ENCODE measurements around the gene PROP1. TPM values are rescaled to one million over a fixed set of nuclear protein-coding genes. Genes with fewer than 3 reads are reported as not detected.
"Not testable (repeated sequence)": the region's sequence is repeated elsewhere in the genome, so short reads cannot be mapped to it uniquely, and the experiment has no call there.

Gene PROP1
- not detected for polyA plus RNA-seq (2013, experiment 1 of 2)
- not detected for polyA plus RNA-seq (2013, experiment 2 of 2)

DNA sequence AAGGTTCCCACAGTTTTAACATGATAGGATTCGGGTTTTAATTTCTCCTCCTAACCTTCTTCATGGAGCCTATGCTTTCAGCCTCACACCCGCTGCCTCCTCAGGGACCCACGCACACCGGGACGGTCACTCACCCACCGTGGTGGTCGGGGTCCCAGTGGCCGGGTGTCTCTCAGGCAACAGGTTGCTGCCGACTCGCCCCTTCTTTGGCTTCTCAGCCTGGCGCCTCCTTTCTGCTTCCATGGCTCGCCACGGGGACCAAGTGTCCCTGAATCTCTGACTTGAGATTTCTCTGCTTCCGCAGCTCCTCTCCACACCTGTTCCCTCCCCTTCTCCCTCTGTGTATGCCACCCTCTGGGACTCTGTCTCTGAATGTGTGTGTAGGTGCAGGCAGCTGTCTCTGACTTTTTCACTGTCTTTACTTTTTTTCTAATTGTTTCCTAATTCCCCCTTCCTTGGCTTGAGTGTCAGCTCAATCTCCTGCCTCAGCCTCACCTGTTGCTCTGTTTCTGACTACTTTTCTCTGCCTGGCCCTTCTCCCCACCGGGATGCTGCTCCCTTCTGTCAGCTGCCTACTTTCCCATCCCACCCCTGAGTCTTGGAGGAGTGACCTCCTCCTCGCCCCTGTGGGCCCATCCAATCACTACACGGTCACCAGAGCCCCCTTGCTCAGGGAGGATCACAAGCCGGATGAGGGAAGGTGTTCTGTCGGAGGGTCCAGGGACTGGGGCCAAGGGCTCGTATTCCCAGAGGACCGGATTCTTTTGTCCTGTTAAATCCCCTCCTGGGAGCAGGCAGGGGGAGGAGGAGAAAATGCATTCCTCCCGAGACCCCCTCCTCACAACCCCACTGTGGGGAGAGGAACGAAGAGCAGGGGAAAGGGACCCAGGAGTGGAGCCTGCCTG, at the start of gene PROP1:
Gene PROP1, minus strand, starts transcription at position 552 of the 905 bp plus-strand sequence. Its CDS starts 309 bp downstream, at position 243.
- Histone ChIP-seq H3K4me1 (ENCODE audit: insufficient read depth, low read length) (peaks cover 7% of the 10 kb centered on the region; the same call in 1 of the 2 replicates), H3K27me3 (ENCODE audit: insufficient read depth, low read length) (no peaks in the 10 kb centered on the region), H3K9me3 (ENCODE audit: insufficient read depth, low read depth, low read length) (no peaks in the 10 kb centered on the region)

GRCh38 chr5:178019379-178020030, 23.5 kb upstream of the PROP1 start:
- not testable (repeated sequence) for H3K36me3 ChIP-seq (ENCODE audit: insufficient read depth, low read length); H3K27me3 ChIP-seq (ENCODE audit: insufficient read depth, low read length); H3K4me1 ChIP-seq (ENCODE audit: insufficient read depth, low read length); H3K4me3 ChIP-seq (ENCODE audit: low read length); H3K27ac ChIP-seq (ENCODE audit: low read depth, low read length); H3K9ac ChIP-seq (ENCODE audit: low read depth, low read length); H3K9me3 ChIP-seq (ENCODE audit: insufficient read depth, low read depth, low read length)
- 97% methylated on average over 3 of the region's 11 CpGs for WGBS

More for the DNA sequence above, at the start of gene PROP1:
- Histone ChIP-seq H3K27ac (ENCODE audit: low read depth, low read length) (no peak within 1 kb of the TSS), H3K4me3 (ENCODE audit: low read length) (no peak within 1 kb of the TSS), H3K9ac (ENCODE audit: low read depth, low read length) (no peak within 1 kb of the TSS), H3K36me3 (ENCODE audit: insufficient read depth, low read length) (no peaks in the 10 kb centered on the region)
- WGBS: 76% methylated on average over 20 of the region's 23 CpGs

GRCh38 chr5:178012758-178013157, 16.7 kb upstream of the PROP1 start:
- WGBS: 96% methylated on average over 2 of the region's 2 CpGs

DNA sequence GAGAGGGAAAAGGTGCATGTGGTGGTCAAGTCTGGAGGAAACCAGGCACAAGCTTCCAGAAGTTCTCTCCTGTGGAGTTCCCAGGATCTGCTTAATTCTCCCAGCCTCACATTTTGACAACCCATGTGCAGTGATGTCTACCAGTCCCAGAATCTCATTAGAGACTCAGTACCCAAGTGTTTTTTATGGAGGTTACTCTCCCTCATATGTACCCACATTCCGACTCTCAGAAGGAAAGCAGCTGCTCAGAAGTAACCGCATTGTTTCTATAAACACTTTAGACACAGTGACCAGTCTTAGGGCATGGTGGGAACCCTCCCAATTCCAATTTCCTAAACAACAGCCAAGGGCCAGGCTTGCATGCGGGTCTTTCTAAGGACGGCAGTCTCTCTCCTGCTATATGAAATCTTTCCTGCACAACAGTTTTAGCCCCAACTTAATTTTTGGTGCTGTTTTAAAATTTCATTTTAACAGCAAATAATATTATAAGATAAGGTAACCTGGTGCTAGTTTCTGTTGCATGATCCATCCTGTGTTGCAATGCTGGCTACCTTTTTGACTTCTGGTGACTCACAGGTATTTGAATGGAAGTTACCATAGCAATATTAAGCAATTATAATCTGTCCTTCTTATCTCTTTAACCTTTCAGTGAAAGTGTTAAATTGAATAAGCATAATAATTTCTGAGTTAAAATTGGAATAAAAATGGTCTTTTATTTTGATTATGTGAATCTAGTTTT, 15.9 kb upstream of the PROP1 start:
- H3K36me3 ChIP-seq (ENCODE audit: insufficient read depth, low read length); H3K4me3 ChIP-seq (ENCODE audit: low read length); H3K4me1 ChIP-seq (ENCODE audit: insufficient read depth, low read length); H3K27ac ChIP-seq (ENCODE audit: low read depth, low read length); H3K27me3 ChIP-seq (ENCODE audit: insufficient read depth, low read length); H3K9ac ChIP-seq (ENCODE audit: low read depth, low read length); H3K9me3 ChIP-seq (ENCODE audit: insufficient read depth, low read depth, low read length): not testable (repeated sequence)
- 100% methylated on average over 1 of the region's 4 CpGs for WGBS

More at GRCh38 chr5:178012758-178013157, 16.7 kb upstream of the PROP1 start:
- H3K9ac ChIP-seq (ENCODE audit: low read depth, low read length); H3K4me3 ChIP-seq (ENCODE audit: low read length); H3K9me3 ChIP-seq (ENCODE audit: insufficient read depth, low read depth, low read length); H3K36me3 ChIP-seq (ENCODE audit: insufficient read depth, low read length); H3K4me1 ChIP-seq (ENCODE audit: insufficient read depth, low read length); H3K27me3 ChIP-seq (ENCODE audit: insufficient read depth, low read length); H3K27ac ChIP-seq (ENCODE audit: low read depth, low read length): not testable (repeated sequence)

DNA sequence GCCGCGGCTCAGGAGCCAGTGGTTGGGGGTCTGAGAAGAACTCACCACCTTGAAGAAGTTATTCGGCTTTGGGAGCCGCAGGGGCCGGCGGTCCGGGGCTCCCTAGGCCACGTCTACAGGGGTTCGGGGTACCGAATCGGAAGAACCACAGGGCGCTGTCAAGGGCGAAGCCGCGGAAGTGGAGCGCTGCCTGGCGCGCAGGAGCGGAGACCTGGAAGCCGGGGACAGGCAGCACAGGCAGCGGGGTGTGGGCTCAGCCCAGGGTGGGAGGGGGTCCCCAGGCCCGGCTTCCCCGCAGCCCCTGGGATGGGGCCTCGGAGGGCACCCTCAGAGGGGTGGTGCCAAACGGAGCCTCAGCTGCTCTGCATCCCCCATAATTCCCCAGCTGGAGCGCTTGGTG, 11.2 kb upstream of the PROP1 start:
- H3K36me3 ChIP-seq (ENCODE audit: insufficient read depth, low read length); H3K4me3 ChIP-seq (ENCODE audit: low read length); H3K27ac ChIP-seq (ENCODE audit: low read depth, low read length); H3K9me3 ChIP-seq (ENCODE audit: insufficient read depth, low read depth, low read length); H3K27me3 ChIP-seq (ENCODE audit: insufficient read depth, low read length); H3K9ac ChIP-seq (ENCODE audit: low read depth, low read length); H3K4me1 ChIP-seq (ENCODE audit: insufficient read depth, low read length): not testable (repeated sequence)
- 94% methylated on average over 17 of the region's 26 CpGs for WGBS

DNA sequence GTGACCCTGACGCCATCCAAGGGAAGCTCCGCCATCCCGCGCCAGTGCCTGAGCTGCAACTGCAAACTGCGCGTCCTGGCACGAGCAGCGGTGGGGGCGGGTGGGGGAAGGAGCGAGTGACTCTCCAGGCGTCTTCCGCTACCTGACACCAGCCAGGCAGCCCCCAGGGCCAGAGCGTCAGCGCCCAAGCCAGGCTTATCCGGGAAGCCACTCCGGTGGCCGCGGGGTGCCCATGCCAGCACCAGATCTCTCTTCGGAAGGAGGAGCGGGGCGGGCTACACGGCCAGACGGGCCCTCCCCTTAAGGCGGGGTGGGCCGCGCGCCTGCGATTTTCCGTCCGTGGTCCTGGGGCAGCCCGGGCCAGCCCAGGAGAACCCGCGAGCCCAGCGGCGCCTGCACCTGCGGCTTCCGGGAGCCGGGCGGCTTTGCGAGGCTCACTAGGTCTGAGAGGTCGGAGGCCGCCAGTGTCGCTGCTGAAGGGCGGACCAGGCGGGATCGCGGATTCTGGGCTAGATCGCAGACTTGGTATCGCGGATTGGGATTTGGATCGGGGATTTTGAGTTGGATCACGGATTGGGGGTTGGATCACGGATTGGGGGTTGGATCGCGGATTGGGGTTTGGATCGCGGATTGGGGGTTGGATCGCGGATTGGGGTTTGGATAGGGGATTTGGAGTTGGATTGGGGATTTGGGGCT, 10.6 kb upstream of the PROP1 start:
- not testable (repeated sequence) for H3K4me3 ChIP-seq (ENCODE audit: low read length); H3K4me1 ChIP-seq (ENCODE audit: insufficient read depth, low read length); H3K9me3 ChIP-seq (ENCODE audit: insufficient read depth, low read depth, low read length); H3K27ac ChIP-seq (ENCODE audit: low read depth, low read length); H3K36me3 ChIP-seq (ENCODE audit: insufficient read depth, low read length); H3K9ac ChIP-seq (ENCODE audit: low read depth, low read length); H3K27me3 ChIP-seq (ENCODE audit: insufficient read depth, low read length)
- WGBS: 96% methylated on average over 30 of the region's 59 CpGs

- WGBS: no CpG with 5 or more reads among the region's 24 CpGs
- not testable (repeated sequence) for H3K9me3 ChIP-seq (ENCODE audit: insufficient read depth, low read depth, low read length); H3K36me3 ChIP-seq (ENCODE audit: insufficient read depth, low read length); H3K4me3 ChIP-seq (ENCODE audit: low read length); H3K27ac ChIP-seq (ENCODE audit: low read depth, low read length); H3K9ac ChIP-seq (ENCODE audit: low read depth, low read length); H3K27me3 ChIP-seq (ENCODE audit: insufficient read depth, low read length); H3K4me1 ChIP-seq (ENCODE audit: insufficient read depth, low read length)
Measured at GRCh38 chr5:178006181-178006535, 10.1 kb upstream of the PROP1 start.

- Histone ChIP-seq H3K27me3 (ENCODE audit: insufficient read depth, low read length) (no peaks in the 10 kb centered on the region), H3K9ac (ENCODE audit: low read depth, low read length) (no peak overlapping the region), H3K4me1 (ENCODE audit: insufficient read depth, low read length) (peaks cover 7% of the 10 kb centered on the region; the same call in 1 of the 2 replicates), H3K4me3 (ENCODE audit: low read length) (no peak overlapping the region), H3K36me3 (ENCODE audit: insufficient read depth, low read length) (no peaks in the 10 kb centered on the region), H3K27ac (ENCODE audit: low read depth, low read length) (no peak overlapping the region), H3K9me3 (ENCODE audit: insufficient read depth, low read depth, low read length) (no peaks in the 10 kb centered on the region)
- WGBS: 86% methylated on average over 1 of the region's 1 CpG
Measured at GRCh38 chr5:177997846-177998245, 1.8 kb upstream of the PROP1 start.

DNA sequence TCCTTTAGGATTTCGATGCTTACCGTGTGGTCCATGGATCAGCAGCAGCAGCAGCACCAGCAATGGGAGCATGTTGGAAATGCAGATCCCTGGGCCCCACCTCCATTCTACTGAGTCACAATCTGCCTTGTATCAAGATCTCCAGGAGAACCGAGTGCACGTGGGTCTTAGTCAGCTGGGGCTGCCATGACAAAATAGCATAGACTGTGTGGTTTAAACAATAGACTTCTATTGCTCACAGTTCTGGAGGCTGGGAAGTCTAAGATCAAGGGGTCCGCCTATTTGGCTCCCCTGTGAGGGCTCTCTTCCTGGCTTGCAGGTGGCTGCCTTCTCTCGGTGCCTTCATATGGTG, 1.3 kb upstream of the PROP1 start:
- H3K4me3 ChIP-seq (ENCODE audit: low read length): no peak overlapping the region
- H3K27me3 ChIP-seq (ENCODE audit: insufficient read depth, low read length): no peaks in the 10 kb centered on the region
- no peak overlapping the region for H3K9ac ChIP-seq (ENCODE audit: low read depth, low read length)
- no peaks in the 10 kb centered on the region for H3K9me3 ChIP-seq (ENCODE audit: insufficient read depth, low read depth, low read length)
- H3K4me1 ChIP-seq (ENCODE audit: insufficient read depth, low read length): peaks cover 7% of the 10 kb centered on the region; the same call in 1 of the 2 replicates
- no peaks in the 10 kb centered on the region for H3K36me3 ChIP-seq (ENCODE audit: insufficient read depth, low read length)
- H3K27ac ChIP-seq (ENCODE audit: low read depth, low read length): no peak overlapping the region
- 90% methylated on average over 6 of the region's 6 CpGs for WGBS

- WGBS: 94% methylated on average over 7 of the region's 7 CpGs
- no peak overlapping the region for H3K27ac ChIP-seq (ENCODE audit: low read depth, low read length)
- no peak overlapping the region for H3K9ac ChIP-seq (ENCODE audit: low read depth, low read length)
- H3K36me3 ChIP-seq (ENCODE audit: insufficient read depth, low read length): no peaks in the 10 kb centered on the region
- H3K4me3 ChIP-seq (ENCODE audit: low read length): no peak overlapping the region
- peaks cover 7% of the 10 kb centered on the region; the same call in 1 of the 2 replicates for H3K4me1 ChIP-seq (ENCODE audit: insufficient read depth, low read length)
- no peaks in the 10 kb centered on the region for H3K27me3 ChIP-seq (ENCODE audit: insufficient read depth, low read length)
- H3K9me3 ChIP-seq (ENCODE audit: insufficient read depth, low read depth, low read length): no peaks in the 10 kb centered on the region
Measured at GRCh38 chr5:177996660-177997318, 747 bp upstream of the PROP1 start.

All from HUES64 (cell line).